ENCODE measurements around the gene HSPD1. TPM values are rescaled to one million over a fixed set of nuclear protein-coding genes. Genes with fewer than 3 reads are reported as not detected.

The HSPD1 gene
- polyA plus RNA-seq, 2 of the 4 experiments (the other 2 are of a cell fraction) = 790 to 882 TPM

DNA sequence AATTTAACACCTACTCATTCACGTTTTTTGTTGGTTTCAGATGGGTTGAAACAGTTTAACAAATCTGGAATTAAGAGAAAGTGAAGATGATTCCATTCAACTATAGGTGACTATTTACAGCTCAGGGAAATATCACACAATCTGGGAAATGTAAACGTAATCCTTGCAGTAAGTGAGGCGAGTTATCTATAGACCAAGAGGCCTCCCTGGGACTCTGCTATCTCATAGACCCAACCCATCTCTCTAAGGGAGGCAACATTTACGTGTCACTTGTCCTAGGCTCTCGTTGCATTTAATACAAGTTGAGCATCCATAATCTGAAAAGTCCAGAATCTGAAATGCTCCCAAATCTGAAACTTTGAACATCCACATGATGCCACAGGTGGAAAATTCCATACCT, 14.3 kb upstream of the HSPD1 start:
- no peak overlapping the region for H3K4me3 ChIP-seq
- H3K27ac ChIP-seq = no peak overlapping the region
- ChIA-PET POLR2A (interaction anchor here (0.6 to 1.0 kb wide), 2 partner anchors 14 to 16 kb away, joined by 3 to 7 read pairs; partner anchors contain the start of genes HSPD1 and HSPE1), CTCF (interaction anchor here (1.1 kb wide), 1 partner anchor 14 kb away, joined by 3 read pairs; the partner anchor contains the start of genes HSPD1 and HSPE1)
- H3K9me3 ChIP-seq = no peaks in the 10 kb centered on the region
- H3K4me1 ChIP-seq = peaks cover 13% of the 10 kb centered on the region
- ATAC-seq = no peak
- no peak for FAIRE-seq
- 87% methylated on average over 5 of the region's 5 CpGs for WGBS (ENCODE audit: missing lambda C conversion rate)
- TF ChIP-seq ELK1 (IDR thresholded peaks at IDR 0.05; ENCODE audit: low read depth, low read length) = no peak
- DNase-seq (ENCODE audit: low read depth in 1 of 2, low spot score in 1 of 2) = no peak
- H3K4me2 ChIP-seq = no peak overlapping the region

GRCh38 chr2:197506658-197507057, 7.0 kb upstream of the HSPD1 start:
- DNase-seq (ENCODE audit: low read depth in 1 of 2, low spot score in 1 of 2) (no peak), FAIRE-seq (no peak), ATAC-seq (no peak)
- POLR2A ChIA-PET = interaction anchor here (1.0 kb wide), 1 partner anchor 10 kb away, joined by 3 read pairs; no protein-coding TSS in a partner anchor
- Histone ChIP-seq H3K4me3 (no peak overlapping the region), H3K9me3 (no peaks in the 10 kb centered on the region), H3K4me2 (no peak overlapping the region), H3K4me1 (peaks cover 18% of the 10 kb centered on the region; the same call in 2 of the 3 replicates), H3K27ac (no peak overlapping the region)
- CTCF ChIA-PET = no interaction called here
- WGBS (ENCODE audit: missing lambda C conversion rate) = 94% methylated on average over 5 of the region's 5 CpGs
- TF ChIP-seq HMGXB4 (CRISPR knock-in tag; IDR thresholded peaks at IDR 0.05; ENCODE audit: borderline replicate concordance) = no peak
- no peak for TF ChIP-seq NFE2L2 (conservative IDR thresholded peaks at IDR 0.05; ENCODE audit: low read length)
- TF ChIP-seq MAFK (IDR thresholded peaks at IDR 0.05; ENCODE audit: partially characterized antibody) = peak; percentile 79
- no peak for TF ChIP-seq ESRRA (IDR thresholded peaks at IDR 0.05; ENCODE audit: borderline replicate concordance, low read length)

GRCh38 chr2:197504512-197504911, 4.9 kb upstream of the HSPD1 start:
- DNase-seq (ENCODE audit: low read depth in 1 of 2, low spot score in 1 of 2) (no peak), FAIRE-seq (no peak), ATAC-seq (no peak)
- Histone ChIP-seq H3K4me1 (peaks cover 18% of the 10 kb centered on the region; the same call in 2 of the 3 replicates), H3K27ac (no peak overlapping the region), H3K4me2 (no peak overlapping the region), H3K9me3 (no peaks in the 10 kb centered on the region), H3K4me3 (no peak overlapping the region)
- ChIA-PET CTCF (interaction anchor here (1.5 kb wide), 1 partner anchor 9 kb away, joined by 6 read pairs; no protein-coding TSS in a partner anchor), POLR2A (no interaction called here)
- WGBS (ENCODE audit: missing lambda C conversion rate) = 88% methylated on average over 6 of the region's 6 CpGs
- no peak for TF ChIP-seq RFX5 (IDR thresholded peaks at IDR 0.05)

- H3K4me1 ChIP-seq = peaks cover 18% of the 10 kb centered on the region; the same call in 2 of the 3 replicates
- 100% methylated on average over 2 of the region's 2 CpGs for WGBS (ENCODE audit: missing lambda C conversion rate)
Measured at GRCh38 chr2:197504000-197504399, 4.4 kb upstream of the HSPD1 start.

More at GRCh38 chr2:197504000-197504399, 4.4 kb upstream of the HSPD1 start:
- Histone ChIP-seq H3K4me2 (no peak overlapping the region), H3K4me3 (no peak overlapping the region), H3K9me3 (no peaks in the 10 kb centered on the region), H3K27ac (no peak overlapping the region)
- DNase-seq (ENCODE audit: low read depth in 1 of 2, low spot score in 1 of 2) (no peak), FAIRE-seq (no peak), ATAC-seq (no peak)
- ChIA-PET POLR2A (no interaction called here), CTCF (interaction anchor here (1.5 kb wide), 1 partner anchor 9 kb away, joined by 6 read pairs; no protein-coding TSS in a partner anchor)
- TF ChIP-seq, protein P1, sequence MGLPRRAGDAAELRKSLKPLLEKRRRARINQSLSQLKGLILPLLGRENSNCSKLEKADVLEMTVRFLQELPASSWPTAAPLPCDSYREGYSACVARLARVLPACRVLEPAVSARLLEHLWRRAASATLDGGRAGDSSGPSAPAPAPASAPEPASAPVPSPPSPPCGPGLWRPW (IDR thresholded peaks at IDR 0.05) = no peak
- TF ChIP-seq SREBF2 (IDR thresholded peaks at IDR 0.05) = no peak
- TF ChIP-seq HEYL (CRISPR knock-in tag; IDR thresholded peaks at IDR 0.05) = no peak
- TF ChIP-seq HDAC2 (IDR thresholded peaks at IDR 0.05) = no peak
- no peak for TF ChIP-seq TP53 (CRISPR knock-in tag; IDR thresholded peaks at IDR 0.05)
- no peak for TF ChIP-seq ATOH8 (CRISPR knock-in tag; IDR thresholded peaks at IDR 0.05; ENCODE audit: low read depth)
- TF ChIP-seq CBX8 (IDR thresholded peaks at IDR 0.05) = no peak
- TF ChIP-seq ZNF302 (CRISPR knock-in tag; IDR thresholded peaks at IDR 0.05) = no peak
- no peak for TF ChIP-seq EP300 (IDR thresholded peaks at IDR 0.05)
- no peak for TF ChIP-seq RARB (CRISPR knock-in tag; IDR thresholded peaks at IDR 0.05)
- no peak for TF ChIP-seq JUN (IDR thresholded peaks at IDR 0.05)
- TF ChIP-seq GATA3 (IDR thresholded peaks at IDR 0.05; ENCODE audit: borderline replicate concordance) = no peak
- TF ChIP-seq, protein P2, sequence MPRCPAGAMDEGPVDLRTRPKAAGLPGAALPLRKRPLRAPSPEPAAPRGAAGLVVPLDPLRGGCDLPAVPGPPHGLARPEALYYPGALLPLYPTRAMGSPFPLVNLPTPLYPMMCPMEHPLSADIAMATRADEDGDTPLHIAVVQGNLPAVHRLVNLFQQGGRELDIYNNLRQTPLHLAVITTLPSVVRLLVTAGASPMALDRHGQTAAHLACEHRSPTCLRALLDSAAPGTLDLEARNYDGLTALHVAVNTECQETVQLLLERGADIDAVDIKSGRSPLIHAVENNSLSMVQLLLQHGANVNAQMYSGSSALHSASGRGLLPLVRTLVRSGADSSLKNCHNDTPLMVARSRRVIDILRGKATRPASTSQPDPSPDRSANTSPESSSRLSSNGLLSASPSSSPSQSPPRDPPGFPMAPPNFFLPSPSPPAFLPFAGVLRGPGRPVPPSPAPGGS (IDR thresholded peaks at IDR 0.05) = no peak
- TF ChIP-seq FOXS1 (CRISPR knock-in tag; IDR thresholded peaks at IDR 0.05) = no peak
- no peak for TF ChIP-seq POLR2A (IDR thresholded peaks at IDR 0.05; ENCODE audit: low read length)
